BJ (cell line): ENCODE results near the gene SLC16A5. TPM values are rescaled to one million over a fixed set of nuclear protein-coding genes. Genes with fewer than 3 reads are reported as not detected.

Experiments used
- CTCF ChIA-PET: fragments of 350-600 bp; formaldehyde crosslinking; extraction: SDS; loops from one replicate; lab custom pipeline; 2021; ENCODE audit warnings: antibody characterized with exemption, inconsistent platforms; lab: Yijun Ruan, JAX
- POLR2A ChIA-PET: fragments of 300-600 bp; sonication (Branson Sonifier 250); formaldehyde crosslinking; extraction: SDS; loops from one replicate; lab custom pipeline; 2021; ENCODE audit warnings: antibody characterized with exemption; lab: Charles Lee
- DNase-seq: peaks from one replicate; pipeline ENCODE4 v3.0.0-alpha.2; 2011; ENCODE audit warnings: low read depth
- H3K27me3 ChIP-seq: 2 replicates; pipeline ENCODE4 v1.6.0; 2011; ENCODE audit warnings: low read length; ENCODE audit not compliant: control insufficient read depth, insufficient read depth
- H3K36me3 ChIP-seq: 2 replicates; pipeline ENCODE4 v1.5.1; 2011; ENCODE audit warnings: low read length; ENCODE audit not compliant: control insufficient read depth, insufficient read depth
- H3K4me3 ChIP-seq: 2 replicates; pipeline ENCODE4 v1.5.1; 2011; ENCODE audit warnings: low read depth, mild to moderate bottlenecking, control low read depth, low read length
- polyA plus RNA-seq: library from polyadenylated mRNA; depleted of rRNA; stranded (reverse); fragments of >200 nt; gene quantifications from 2 replicates; pipeline ENCODE4 v1.2.3, GENCODE V29; 2011
- TF ChIP-seq, protein P1 (sequence below): IDR thresholded peaks from 2 replicates; pipeline ENCODE4 v1.5.1; 2011; ENCODE audit warnings: low read depth, mild to moderate bottlenecking, control low read depth, inconsistent platforms, low read length, moderate library complexity; ENCODE audit not compliant: insufficient read depth

SLC16A5 gene
- polyA plus RNA-seq, 1 experiment = 18.3 TPM

DNA sequence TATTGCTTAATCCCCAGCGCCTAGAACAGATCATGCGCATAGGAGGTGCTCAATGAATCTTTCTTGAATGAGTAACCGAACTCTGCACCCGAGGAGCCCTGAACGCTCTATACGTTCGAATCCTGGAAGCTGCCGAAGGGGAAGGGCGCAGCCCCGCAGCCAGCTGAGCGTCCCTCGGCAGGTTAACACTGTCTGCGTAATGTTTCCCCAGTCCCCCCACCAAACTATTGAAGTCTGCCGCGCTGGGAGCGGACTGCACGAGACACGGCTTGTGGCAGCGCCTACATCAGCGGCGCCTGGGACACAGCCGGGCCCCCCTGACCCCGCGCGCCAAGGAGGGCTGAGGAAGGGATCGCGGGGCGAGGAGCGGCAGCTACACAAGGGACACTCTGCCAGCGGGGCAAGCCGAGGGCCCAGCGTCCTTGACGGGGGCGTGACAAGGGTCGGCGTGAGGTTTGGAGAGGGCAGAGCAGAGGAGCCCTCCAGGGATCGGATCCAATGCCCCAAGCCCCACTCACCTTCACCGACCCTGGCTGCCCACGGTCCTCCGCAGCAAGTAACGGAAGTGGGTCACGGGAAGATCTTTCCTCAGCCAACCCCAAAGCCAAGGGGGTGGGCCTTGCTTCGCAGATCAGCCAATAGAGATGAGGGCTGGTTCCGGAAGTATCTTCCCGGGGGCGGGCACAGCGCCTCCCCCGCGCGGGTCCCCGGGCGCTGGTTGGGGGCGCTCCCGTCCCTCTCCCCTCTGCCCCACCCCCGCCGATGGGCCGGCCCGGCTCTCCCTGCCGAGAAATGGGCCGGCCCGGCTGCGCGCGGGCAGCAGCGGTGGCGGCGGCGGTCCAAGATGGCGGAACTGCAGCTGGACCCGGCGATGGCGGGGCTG lies 41.1 kb upstream of the SLC16A5 start, which contains the start of the genes ATP5PD and KCTD2:
Gene ATP5PD (minus strand): TSS at position 563 of the 883 bp plus-strand sequence. CDS start 4,319 bp downstream, outside the sequence.
Gene KCTD2 (plus strand): TSS at position 819 of the 883 bp plus-strand sequence. CDS start 26 bp downstream, at position 845.
- H3K36me3 ChIP-seq = peaks cover 5% of the 10 kb centered on the region
- peak; percentile 85 for DNase-seq
- ChIA-PET CTCF (interaction anchor here (0.6 to 3.6 kb wide), 8 partner anchors 10 to 88 kb away, joined by 3 to 17 read pairs (median 6); no protein-coding TSS in a partner anchor), POLR2A (no interaction called here)
- peak within 1 kb of the TSS; percentile 100 for H3K4me3 ChIP-seq
- TF ChIP-seq, protein P1, sequence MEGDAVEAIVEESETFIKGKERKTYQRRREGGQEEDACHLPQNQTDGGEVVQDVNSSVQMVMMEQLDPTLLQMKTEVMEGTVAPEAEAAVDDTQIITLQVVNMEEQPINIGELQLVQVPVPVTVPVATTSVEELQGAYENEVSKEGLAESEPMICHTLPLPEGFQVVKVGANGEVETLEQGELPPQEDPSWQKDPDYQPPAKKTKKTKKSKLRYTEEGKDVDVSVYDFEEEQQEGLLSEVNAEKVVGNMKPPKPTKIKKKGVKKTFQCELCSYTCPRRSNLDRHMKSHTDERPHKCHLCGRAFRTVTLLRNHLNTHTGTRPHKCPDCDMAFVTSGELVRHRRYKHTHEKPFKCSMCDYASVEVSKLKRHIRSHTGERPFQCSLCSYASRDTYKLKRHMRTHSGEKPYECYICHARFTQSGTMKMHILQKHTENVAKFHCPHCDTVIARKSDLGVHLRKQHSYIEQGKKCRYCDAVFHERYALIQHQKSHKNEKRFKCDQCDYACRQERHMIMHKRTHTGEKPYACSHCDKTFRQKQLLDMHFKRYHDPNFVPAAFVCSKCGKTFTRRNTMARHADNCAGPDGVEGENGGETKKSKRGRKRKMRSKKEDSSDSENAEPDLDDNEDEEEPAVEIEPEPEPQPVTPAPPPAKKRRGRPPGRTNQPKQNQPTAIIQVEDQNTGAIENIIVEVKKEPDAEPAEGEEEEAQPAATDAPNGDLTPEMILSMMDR = no peak
- H3K27me3 ChIP-seq = no peaks in the 10 kb centered on the region

DNA sequence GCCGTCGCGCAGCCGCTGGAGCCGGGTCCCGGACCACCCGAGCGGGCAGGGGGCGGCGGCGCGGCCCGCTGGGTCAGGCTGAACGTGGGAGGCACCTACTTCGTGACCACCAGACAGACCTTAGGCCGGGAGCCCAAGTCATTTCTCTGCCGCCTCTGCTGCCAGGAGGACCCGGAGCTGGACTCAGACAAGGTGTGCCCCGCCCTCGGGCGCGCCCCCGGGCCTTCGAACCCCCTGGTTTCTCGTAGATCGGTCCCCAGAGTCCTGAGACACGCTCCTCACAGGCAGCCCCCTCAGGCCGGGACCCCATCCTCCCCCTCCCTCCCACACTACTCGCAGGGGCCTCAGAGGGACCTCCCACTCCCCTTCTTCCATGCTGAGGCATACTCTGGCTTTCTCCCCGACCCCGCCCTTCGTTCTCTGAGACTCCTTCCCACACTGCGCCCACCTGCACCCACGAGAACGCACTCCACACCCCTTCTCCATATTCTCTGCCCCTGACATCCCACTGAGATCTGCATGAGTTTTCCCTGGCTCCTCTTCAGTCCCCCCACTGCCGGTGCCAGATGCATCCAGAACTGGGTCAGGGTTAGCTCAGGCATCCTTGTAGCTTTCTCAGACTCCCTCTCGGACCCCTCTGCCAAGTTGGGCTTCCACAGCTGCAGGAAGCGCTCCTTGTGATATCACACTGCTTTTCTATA lies 40.2 kb upstream of the SLC16A5 start:
- POLR2A ChIA-PET = interaction anchor here (1.2 kb wide), 1 partner anchor 12 kb away, joined by 3 read pairs; no protein-coding TSS in a partner anchor

DNA sequence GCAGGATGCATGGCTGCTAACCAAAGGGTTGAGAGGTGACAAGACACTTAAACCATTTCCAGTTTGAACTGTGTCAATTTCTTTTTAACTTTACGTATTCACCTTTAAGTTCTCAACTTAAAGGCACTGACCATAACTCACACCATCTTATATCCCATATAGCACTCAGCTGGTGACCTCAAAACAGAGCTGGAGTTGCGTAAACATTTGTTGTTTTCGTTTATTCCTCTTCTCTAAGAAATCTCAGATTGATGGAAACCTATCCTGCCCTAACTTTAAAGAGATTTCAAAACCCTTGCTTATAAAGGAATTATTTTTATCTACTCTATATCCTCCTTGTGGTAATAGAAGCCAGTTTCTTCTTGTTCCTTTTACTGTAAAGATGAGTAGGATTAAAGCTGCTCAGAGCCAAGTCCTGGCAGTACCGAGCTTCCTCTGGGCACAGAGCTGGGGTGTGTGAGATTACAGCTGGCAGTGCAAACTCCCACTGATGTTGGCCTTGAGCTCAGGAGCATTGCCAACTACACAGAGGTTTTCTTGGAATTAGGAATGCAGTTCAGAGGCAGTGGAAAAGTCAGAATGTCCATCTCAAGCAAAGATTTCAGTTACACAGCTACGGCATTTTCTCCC lies 39.4 kb upstream of the SLC16A5 start:
- POLR2A ChIA-PET = interaction anchor here (1.2 kb wide), 1 partner anchor 13 kb away, joined by 3 read pairs; no protein-coding TSS in a partner anchor
- peak overlapping the region; percentile 100 for H3K4me3 ChIP-seq
- no peak for DNase-seq
- TF ChIP-seq, protein P1 = no peak
- H3K27me3 ChIP-seq = no peaks in the 10 kb centered on the region
- CTCF ChIA-PET = interaction anchor here (0.7 to 3.6 kb wide), 12 partner anchors 8 to 162 kb away, joined by 3 to 17 read pairs (median 4); partner anchors contain the start of genes CDR2L and NT5C
- peaks cover 1% of the 10 kb centered on the region; the same call in 1 of the 2 replicates for H3K36me3 ChIP-seq

More for the DNA sequence above, 40.2 kb upstream of the SLC16A5 start:
- peak overlapping the region; percentile 100 for H3K4me3 ChIP-seq
- H3K36me3 ChIP-seq = peaks cover 1% of the 10 kb centered on the region; the same call in 1 of the 2 replicates
- CTCF ChIA-PET = interaction anchor here (0.6 to 3.6 kb wide), 8 partner anchors 9 to 89 kb away, joined by 3 to 17 read pairs (median 6); partner anchors contain the start of gene NT5C
- no peaks in the 10 kb centered on the region for H3K27me3 ChIP-seq
- DNase-seq = no peak
- TF ChIP-seq, protein P1 = no peak

DNA sequence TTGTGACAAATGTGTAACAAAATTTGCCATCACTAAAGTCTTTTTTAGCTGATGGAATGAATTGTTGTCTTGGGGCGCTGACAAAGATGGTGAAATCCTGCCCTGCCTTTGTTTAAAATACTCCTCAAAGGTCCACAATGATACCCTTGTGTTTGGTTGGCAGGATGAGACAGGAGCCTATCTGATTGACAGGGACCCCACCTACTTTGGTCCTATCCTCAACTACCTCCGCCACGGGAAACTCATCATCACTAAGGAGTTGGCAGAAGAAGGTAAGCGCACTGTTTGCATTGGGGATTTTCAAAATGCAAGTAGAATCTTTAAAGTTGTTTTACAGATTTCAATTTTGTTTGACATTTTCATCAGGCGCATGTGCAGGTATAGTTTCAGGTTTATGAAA lies 38.7 kb upstream of the SLC16A5 start:
- no peak for DNase-seq
- Histone ChIP-seq H3K4me3 (no peak overlapping the region), H3K27me3 (no peaks in the 10 kb centered on the region), H3K36me3 (peaks cover 3% of the 10 kb centered on the region; the same call in 1 of the 2 replicates)
- TF ChIP-seq, protein P1 = no peak
- ChIA-PET CTCF (interaction anchor here (0.7 to 3.6 kb wide), 10 partner anchors 11 to 161 kb away, joined by 3 to 17 read pairs (median 4); partner anchors contain the start of gene CDR2L), POLR2A (interaction anchor here (1.2 kb wide), 1 partner anchor 14 kb away, joined by 3 read pairs; no protein-coding TSS in a partner anchor)
